Measurements from ENCODE around the gene PPP3CA.

PPP3CA gene

DNA sequence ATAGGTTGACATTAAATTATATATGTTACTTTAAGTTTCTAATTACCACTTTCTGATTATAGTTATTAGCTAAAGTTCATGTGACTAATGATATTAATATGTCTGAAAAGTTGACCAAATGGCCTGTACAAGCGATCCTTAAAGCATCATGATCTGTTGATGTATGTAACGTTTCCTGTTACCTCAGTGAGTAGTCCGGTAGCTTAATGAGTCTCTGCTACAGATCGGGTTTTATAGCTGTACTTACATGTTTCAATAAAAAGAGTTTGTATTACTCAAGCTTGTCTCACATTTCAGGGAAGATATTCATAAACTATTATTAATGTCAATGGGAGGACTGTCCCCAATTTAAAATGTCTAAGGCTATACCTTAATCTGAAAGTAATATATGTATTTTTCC lies 246.3 kb downstream of the PPP3CA start:
- TF ChIP-seq, protein P1, sequence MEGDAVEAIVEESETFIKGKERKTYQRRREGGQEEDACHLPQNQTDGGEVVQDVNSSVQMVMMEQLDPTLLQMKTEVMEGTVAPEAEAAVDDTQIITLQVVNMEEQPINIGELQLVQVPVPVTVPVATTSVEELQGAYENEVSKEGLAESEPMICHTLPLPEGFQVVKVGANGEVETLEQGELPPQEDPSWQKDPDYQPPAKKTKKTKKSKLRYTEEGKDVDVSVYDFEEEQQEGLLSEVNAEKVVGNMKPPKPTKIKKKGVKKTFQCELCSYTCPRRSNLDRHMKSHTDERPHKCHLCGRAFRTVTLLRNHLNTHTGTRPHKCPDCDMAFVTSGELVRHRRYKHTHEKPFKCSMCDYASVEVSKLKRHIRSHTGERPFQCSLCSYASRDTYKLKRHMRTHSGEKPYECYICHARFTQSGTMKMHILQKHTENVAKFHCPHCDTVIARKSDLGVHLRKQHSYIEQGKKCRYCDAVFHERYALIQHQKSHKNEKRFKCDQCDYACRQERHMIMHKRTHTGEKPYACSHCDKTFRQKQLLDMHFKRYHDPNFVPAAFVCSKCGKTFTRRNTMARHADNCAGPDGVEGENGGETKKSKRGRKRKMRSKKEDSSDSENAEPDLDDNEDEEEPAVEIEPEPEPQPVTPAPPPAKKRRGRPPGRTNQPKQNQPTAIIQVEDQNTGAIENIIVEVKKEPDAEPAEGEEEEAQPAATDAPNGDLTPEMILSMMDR (IDR thresholded peaks at IDR 0.05): no peak

DNA sequence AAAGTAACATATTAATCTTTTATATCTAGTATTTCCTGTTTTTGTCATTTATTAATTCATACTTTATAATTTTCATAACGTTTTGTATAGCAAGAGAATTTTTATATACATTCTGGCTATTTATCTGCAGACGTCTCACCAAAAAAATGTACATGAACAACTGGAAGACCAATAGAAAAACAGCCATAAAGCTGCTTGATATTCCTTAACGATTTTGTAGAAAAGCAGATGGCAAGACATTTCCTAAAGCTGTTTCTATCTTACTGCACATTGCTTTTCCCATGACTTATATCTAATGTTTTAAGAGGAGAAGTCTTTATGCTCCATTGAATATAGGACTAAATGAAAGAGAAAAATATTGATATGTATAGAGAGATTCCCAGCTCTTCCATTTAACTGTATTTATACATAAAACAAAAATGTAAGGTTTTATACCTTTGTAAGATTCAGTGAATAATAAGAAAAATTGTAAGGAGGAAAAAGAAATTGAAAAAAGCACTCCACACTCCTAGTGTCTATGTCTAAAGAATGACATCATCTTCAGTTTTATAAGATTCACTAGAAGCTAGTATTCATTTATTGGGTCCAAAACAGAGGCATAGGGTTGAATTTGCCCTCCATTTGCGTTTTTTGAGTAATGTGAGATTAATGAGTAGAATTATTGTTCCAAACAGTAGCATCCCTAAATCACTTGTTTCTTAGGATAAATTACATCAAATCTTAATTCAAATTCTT lies 248.5 kb downstream of the PPP3CA start:
- TF ChIP-seq, protein P1 (IDR thresholded peaks at IDR 0.05): no peak

DNA sequence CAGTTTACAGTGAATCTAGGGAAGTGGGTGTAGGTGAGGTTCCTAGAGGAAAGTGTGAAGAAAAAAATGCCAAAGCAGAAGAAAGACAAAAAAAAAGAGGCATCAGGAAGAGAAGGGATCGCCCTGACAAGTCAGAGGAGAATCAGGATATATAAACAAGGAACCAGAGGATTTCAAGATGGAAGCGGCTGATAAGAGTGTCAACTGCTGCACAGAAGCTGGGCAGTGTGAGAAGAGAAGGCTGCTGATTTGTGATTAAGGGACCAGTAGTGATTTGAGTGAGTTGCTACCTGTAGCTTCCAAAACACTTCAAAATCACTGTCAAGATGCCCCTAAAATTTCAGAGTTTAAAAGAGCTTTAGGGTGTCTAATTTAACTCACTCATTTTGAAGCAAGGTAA lies 258.2 kb downstream of the PPP3CA start:
- TF ChIP-seq, protein P1 (IDR thresholded peaks at IDR 0.05): no peak

DNA sequence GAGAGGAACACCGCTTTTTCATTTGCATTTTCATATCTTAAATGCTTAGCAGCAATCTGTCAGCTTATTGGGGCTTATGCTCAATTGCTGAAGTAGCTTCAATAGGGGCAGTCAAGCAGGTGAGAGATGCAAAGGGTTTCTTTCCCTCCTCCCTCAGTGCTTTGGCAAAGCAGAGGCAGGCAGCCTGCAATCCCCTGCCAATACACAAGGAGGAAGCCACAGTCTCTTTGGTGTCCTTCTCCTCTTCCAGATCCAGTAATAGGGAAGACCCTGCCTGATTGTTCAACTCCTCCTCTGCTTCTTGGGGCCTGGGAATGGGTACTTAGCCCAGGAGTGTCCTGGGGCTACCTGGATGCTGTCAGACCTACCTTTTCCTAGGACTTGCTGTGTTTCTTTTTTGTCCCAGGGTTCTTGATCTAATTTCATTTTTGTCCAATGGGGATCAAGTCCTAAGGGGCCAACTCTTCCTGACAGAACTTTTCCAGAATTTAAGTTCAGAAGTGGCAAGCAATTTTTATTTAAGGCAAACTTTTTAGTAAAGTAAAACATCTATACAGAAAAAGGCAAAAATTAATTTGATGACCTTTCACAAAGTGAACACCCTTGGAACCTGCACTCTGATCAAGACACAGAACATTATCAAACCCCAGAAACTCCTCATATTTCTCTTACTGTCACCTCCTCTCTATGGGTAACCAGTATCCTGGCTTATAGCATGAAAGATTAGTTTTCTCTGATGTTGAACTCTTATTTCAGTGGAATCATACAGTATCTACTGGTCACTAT lies 260.3 kb downstream of the PPP3CA start:
- TF ChIP-seq, protein P1 (IDR thresholded peaks at IDR 0.05): no peak

DNA sequence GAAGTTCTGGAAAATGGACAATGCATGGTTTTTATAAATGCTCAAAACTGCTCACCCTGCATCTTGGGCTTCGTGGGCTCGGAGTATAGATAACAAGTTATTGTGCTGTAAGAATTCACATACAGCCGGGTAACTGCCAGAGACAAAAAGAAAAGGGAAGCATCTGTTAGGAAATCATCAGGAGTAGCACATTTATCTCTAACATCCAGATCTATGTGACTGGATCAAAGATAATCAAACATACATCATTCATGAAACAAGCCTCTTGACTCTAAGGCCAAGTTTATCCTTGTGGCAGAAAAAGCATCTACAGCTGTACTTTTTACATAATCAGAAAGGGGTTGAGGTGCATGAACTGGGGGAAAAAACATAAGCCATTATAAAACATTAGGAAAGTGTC lies 264.2 kb downstream of the PPP3CA start:
- TF ChIP-seq, protein P1 (IDR thresholded peaks at IDR 0.05): no peak

DNA sequence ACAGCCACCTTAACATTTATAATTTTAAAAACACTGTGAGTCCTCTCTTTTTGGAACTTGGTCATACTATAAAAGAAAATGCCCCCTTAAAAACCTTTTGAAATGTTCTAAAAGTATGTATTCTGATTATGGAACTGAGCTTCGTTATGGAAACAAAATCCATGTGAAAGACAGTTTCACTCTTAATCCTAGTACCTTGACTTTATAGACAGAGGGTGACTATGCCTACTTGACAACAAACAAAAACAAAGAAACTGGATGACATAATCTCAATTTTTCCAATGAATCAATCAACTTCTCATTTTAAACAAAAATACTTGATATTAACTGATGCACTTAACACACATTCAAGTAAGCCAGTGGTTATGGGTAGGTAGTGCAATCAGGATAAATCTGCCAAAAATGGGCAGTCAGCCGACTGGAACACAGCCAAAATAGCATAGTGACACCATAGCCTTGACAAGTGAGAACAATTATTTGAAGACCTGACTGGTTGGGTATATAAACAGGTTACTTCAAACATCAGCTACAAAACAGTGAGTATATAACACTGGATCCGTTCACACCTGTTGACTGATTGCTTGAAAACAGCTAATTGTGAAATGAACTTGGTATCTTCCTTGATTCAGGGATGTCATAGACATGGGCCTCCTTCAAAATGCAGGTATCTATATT lies 265.5 kb downstream of the PPP3CA start:
- TF ChIP-seq, protein P1 (IDR thresholded peaks at IDR 0.05): no peak

DNA sequence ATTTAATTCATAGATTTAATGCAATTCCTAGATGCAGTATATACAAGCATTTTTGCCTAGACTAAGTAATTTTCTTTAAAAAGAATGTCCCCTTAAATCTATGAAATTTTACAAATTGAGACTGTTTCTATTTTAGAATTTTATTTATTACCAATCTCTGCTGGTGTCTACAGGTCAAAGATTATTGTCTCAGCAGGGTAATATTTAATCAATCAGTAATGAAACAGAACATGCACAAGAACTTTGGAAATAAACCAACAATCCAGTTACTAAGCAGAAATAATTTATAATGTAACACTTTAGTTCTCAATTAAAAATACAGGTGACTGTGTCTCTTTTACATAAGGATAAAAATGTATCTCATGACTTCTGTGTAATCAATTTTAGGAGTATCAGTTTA lies 266.2 kb downstream of the PPP3CA start:
- TF ChIP-seq, protein P1 (IDR thresholded peaks at IDR 0.05): no peak
